Stomach (tissue), 4 donors: ENCODE results near the gene DDC.

ENCODE experiments used
- CTCF ChIP-seq, 7 experiments: fragments of 450-650 bp in 4 of 7; fragments of 200-600 bp in 3 of 7; sonication (generic) in 3 of 7; IDR thresholded peaks; one replicate each; pipeline ENCODE4 v1.5.1; 2016 to 2019; ENCODE audit warnings: antibody characterized with exemption in 7 of 7, control low read depth in 2 of 7, mild to moderate bottlenecking in 1 of 7
- POLR2A ChIP-seq, 4 donors: fragments of 450-650 bp; IDR thresholded peaks; one replicate each; pipeline ENCODE4 v1.6.1; 2016; ENCODE audit warnings: antibody characterized with exemption in 4 of 4, control low read depth in 2 of 4, mild to moderate bottlenecking in 1 of 4, moderate library complexity in 1 of 4

DNA sequence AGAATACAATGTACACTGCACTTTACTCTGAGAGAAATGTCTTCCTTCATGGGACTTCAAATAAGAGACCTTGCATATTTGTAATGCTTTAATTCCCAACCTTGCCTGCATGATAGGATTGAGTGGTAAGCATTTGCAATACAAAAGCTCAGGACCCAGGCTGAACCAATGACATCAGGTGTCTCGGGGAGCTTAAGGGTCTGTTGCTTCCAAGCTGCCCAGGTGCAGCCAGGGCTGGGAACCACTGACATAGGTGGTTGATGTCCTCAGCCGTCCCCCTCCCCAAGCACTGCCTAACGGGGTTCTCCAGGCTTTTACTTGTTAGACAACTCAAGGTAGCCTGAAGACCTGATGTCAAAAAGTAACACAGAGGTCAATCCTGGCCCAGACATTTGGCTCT is 144.2 kb downstream of the DDC start:
- TF ChIP-seq POLR2A (IDR thresholded peaks at IDR 0.05) (no peak), CTCF (IDR thresholded peaks at IDR 0.05) (no peak)
